NCI-H2227 (cell line): ENCODE measurements around the gene DPH5.
"Not testable (repeated sequence)": the region's sequence is repeated elsewhere in the genome, so short reads cannot be mapped to it uniquely, and the experiment has no call there.

Experiments used
- DNase-seq: peaks from one replicate; lab custom pipeline; 2025; ENCODE audit not compliant: unreplicated experiment; lab: John Stamatoyannopoulos, UW

DPH5 gene

GRCh38 chr1:100989306-100990077, 36.1 kb downstream of the DPH5 start:
- no peak for DNase-seq

GRCh38 chr1:100988121-100988520, 37.5 kb downstream of the DPH5 start:
- no peak for DNase-seq

GRCh38 chr1:100982793-100983192, 42.8 kb downstream of the DPH5 start:
- no peak for DNase-seq

- DNase-seq = no peak
Observed at GRCh38 chr1:100979631-100980030, 46.0 kb downstream of the DPH5 start.

GRCh38 chr1:100976936-100977335, 48.6 kb downstream of the DPH5 start:
- no peak for DNase-seq

GRCh38 chr1:100972185-100972584, 53.4 kb downstream of the DPH5 start:
- no peak for DNase-seq

- DNase-seq = no peak
Observed at GRCh38 chr1:100971021-100971420, 54.6 kb downstream of the DPH5 start.

- no peak for DNase-seq
Observed at GRCh38 chr1:100969327-100969726, 56.3 kb downstream of the DPH5 start.

GRCh38 chr1:100968621-100969020, 57.0 kb downstream of the DPH5 start:
- no peak for DNase-seq

GRCh38 chr1:100960098-100960497, 65.5 kb downstream of the DPH5 start:
- no peak for DNase-seq

GRCh38 chr1:100959502-100960060, 66.0 kb downstream of the DPH5 start:
- DNase-seq = no peak

- no peak for DNase-seq
Observed at GRCh38 chr1:100955322-100955721, 70.3 kb downstream of the DPH5 start.

- DNase-seq = peak; percentile 14
Observed at GRCh38 chr1:100953960-100954730, 71.4 kb downstream of the DPH5 start.

GRCh38 chr1:100952970-100953369, 72.6 kb downstream of the DPH5 start:
- not testable (repeated sequence) for DNase-seq

- DNase-seq = no peak
Observed at GRCh38 chr1:100952104-100952745, 73.4 kb downstream of the DPH5 start.

GRCh38 chr1:100950781-100951180, 74.8 kb downstream of the DPH5 start:
- DNase-seq = no peak

GRCh38 chr1:100950337-100950736, 75.2 kb downstream of the DPH5 start:
- DNase-seq = no peak

- DNase-seq = peak; percentile 67
Observed at GRCh38 chr1:100949515-100950158, 75.9 kb downstream of the DPH5 start.

GRCh38 chr1:100948721-100949405, 76.7 kb downstream of the DPH5 start:
- not testable (repeated sequence) for DNase-seq

- not testable (repeated sequence) for DNase-seq
Observed at GRCh38 chr1:100947816-100948215, 77.8 kb downstream of the DPH5 start.
